Activated naive CD4-positive, alpha-beta T cell treated with anti-CD3 and anti-CD28 coated beads, Interleukin-2, amount 50 U/mL, for 72 hours (primary cell): ENCODE data around the gene XG. TPM values are rescaled to one million over a fixed set of nuclear protein-coding genes. Genes with fewer than 3 reads are reported as not detected.
"Not testable (repeated sequence)": the region's sequence is repeated elsewhere in the genome, so short reads cannot be mapped to it uniquely, and the experiment has no call there.

Experiments
- ATAC-seq, 2 donors: fragments of 150-1000 bp; cut with Tn5 transposase; 2 replicates each; pipeline ENCODE4 v1.10.0; 2021; ENCODE audit warnings: mild to moderate bottlenecking in 2 of 2, moderate library complexity in 2 of 2
- DNase-seq, 2 donors: peaks; one replicate each; pipeline ENCODE4 v3.0.0; 2021 to 2022; ENCODE audit warnings: low spot score in 2 of 2
- H3K27ac Mint-ChIP-seq, 2 donors: one replicate each; pipeline ENCODE4 v1.8.0; 2022; ENCODE audit warnings: mild to moderate bottlenecking in 2 of 2, mixed read lengths in 2 of 2
- H3K36me3 Mint-ChIP-seq, 2 donors: one replicate each; pipeline ENCODE4 v1.8.0; 2022; ENCODE audit warnings: mixed read lengths in 2 of 2
- H3K9me3 Mint-ChIP-seq, 2 donors: one replicate each; pipeline ENCODE4 v1.8.0; 2022; ENCODE audit warnings: mixed read lengths in 2 of 2
- total RNA-seq, 2 donors: library from RNA; stranded (reverse); gene quantifications; one replicate each; pipeline ENCODE4 v1.2.3, GENCODE V29; 2022

The XG gene
- total RNA-seq, 2 donors from 2014 or later, result 0.51 TPM; not detected in 1

GRCh38 chrX:2788980-2789379, 37.1 kb downstream of the XG start:
- DNase-seq (no peak), ATAC-seq (no peak)
- Mint-ChIP-seq H3K27ac (no peak overlapping the region), H3K36me3 (no peaks in the 10 kb centered on the region), H3K9me3 (no peaks in the 10 kb centered on the region)

- no peak for DNase-seq
- no peak for ATAC-seq
- Mint-ChIP-seq H3K27ac (no peak overlapping the region), H3K9me3 (no peaks in the 10 kb centered on the region), H3K36me3 (no peaks in the 10 kb centered on the region)
Measured at GRCh38 chrX:2789569-2789968, 37.7 kb downstream of the XG start.

- ATAC-seq (no peak), DNase-seq (no peak)
- Mint-ChIP-seq H3K9me3 (no peaks in the 10 kb centered on the region), H3K36me3 (no peaks in the 10 kb centered on the region), H3K27ac (no peak overlapping the region)
Measured at GRCh38 chrX:2793752-2794151, 41.9 kb downstream of the XG start.

GRCh38 chrX:2794336-2794735, 42.5 kb downstream of the XG start:
- no peak overlapping the region for H3K27ac Mint-ChIP-seq
- no peak for ATAC-seq

GRCh38 chrX:2796808-2797207, 45.0 kb downstream of the XG start:
- H3K27ac Mint-ChIP-seq, ATAC-seq, H3K9me3 Mint-ChIP-seq, DNase-seq, H3K36me3 Mint-ChIP-seq: not testable (repeated sequence)

More at GRCh38 chrX:2794336-2794735, 42.5 kb downstream of the XG start:
- H3K9me3 Mint-ChIP-seq, result no peaks in the 10 kb centered on the region
- no peaks in the 10 kb centered on the region for H3K36me3 Mint-ChIP-seq
- DNase-seq, result no peak

GRCh38 chrX:2799369-2799768, 47.5 kb downstream of the XG start:
- DNase-seq, result no peak
- H3K36me3 Mint-ChIP-seq, result no peaks in the 10 kb centered on the region
- no peak for ATAC-seq
- no peak overlapping the region for H3K27ac Mint-ChIP-seq
- no peaks in the 10 kb centered on the region for H3K9me3 Mint-ChIP-seq

GRCh38 chrX:2799980-2800379, 48.1 kb downstream of the XG start:
- not testable (repeated sequence) for H3K9me3 Mint-ChIP-seq, ATAC-seq, H3K36me3 Mint-ChIP-seq, DNase-seq, H3K27ac Mint-ChIP-seq

- no peaks in the 10 kb centered on the region for H3K36me3 Mint-ChIP-seq
- ATAC-seq, result no peak
- H3K27ac Mint-ChIP-seq, result no peak overlapping the region
- DNase-seq, result no peak
- no peaks in the 10 kb centered on the region for H3K9me3 Mint-ChIP-seq
Measured at GRCh38 chrX:2801223-2801622, 49.4 kb downstream of the XG start.

GRCh38 chrX:2802376-2803090, 50.7 kb downstream of the XG start:
- not testable (repeated sequence) for H3K27ac Mint-ChIP-seq, H3K9me3 Mint-ChIP-seq, DNase-seq, ATAC-seq, H3K36me3 Mint-ChIP-seq

GRCh38 chrX:2803486-2803885, 51.6 kb downstream of the XG start:
- not testable (repeated sequence) for H3K27ac Mint-ChIP-seq, H3K36me3 Mint-ChIP-seq, ATAC-seq, H3K9me3 Mint-ChIP-seq, DNase-seq

GRCh38 chrX:2804106-2804843, 52.4 kb downstream of the XG start:
- ATAC-seq, result not testable (repeated sequence)

GRCh38 chrX:2804858-2805257, 53.0 kb downstream of the XG start:
- not testable (repeated sequence) for H3K36me3 Mint-ChIP-seq, H3K9me3 Mint-ChIP-seq, ATAC-seq, H3K27ac Mint-ChIP-seq, DNase-seq

More at GRCh38 chrX:2804106-2804843, 52.4 kb downstream of the XG start:
- H3K27ac Mint-ChIP-seq, H3K36me3 Mint-ChIP-seq, DNase-seq, H3K9me3 Mint-ChIP-seq: not testable (repeated sequence)

GRCh38 chrX:2811271-2811670, 59.4 kb downstream of the XG start:
- H3K27ac Mint-ChIP-seq, result no peak overlapping the region
- no peaks in the 10 kb centered on the region for H3K36me3 Mint-ChIP-seq
- no peak for ATAC-seq
- no peaks in the 10 kb centered on the region for H3K9me3 Mint-ChIP-seq
- no peak for DNase-seq

- H3K27ac Mint-ChIP-seq, H3K9me3 Mint-ChIP-seq, H3K36me3 Mint-ChIP-seq: not testable (repeated sequence)
- ATAC-seq (peak; percentile 38 to 64), DNase-seq (peak in 1 of 2 donors; percentile 20)
Measured at GRCh38 chrX:2812161-2812907, 60.5 kb downstream of the XG start.

GRCh38 chrX:2817036-2817435, 65.2 kb downstream of the XG start:
- no peak for ATAC-seq
- Mint-ChIP-seq H3K9me3 (no peaks in the 10 kb centered on the region), H3K36me3 (no peaks in the 10 kb centered on the region), H3K27ac (no peak overlapping the region)
- DNase-seq, result no peak

- DNase-seq (no peak), ATAC-seq (no peak)
- no peak overlapping the region for H3K27ac Mint-ChIP-seq
- no peaks in the 10 kb centered on the region for H3K9me3 Mint-ChIP-seq
- no peaks in the 10 kb centered on the region for H3K36me3 Mint-ChIP-seq
Measured at GRCh38 chrX:2819345-2820135, 67.7 kb downstream of the XG start.
